Measurements from ENCODE around the gene LGALS13.

Gene LGALS13

DNA sequence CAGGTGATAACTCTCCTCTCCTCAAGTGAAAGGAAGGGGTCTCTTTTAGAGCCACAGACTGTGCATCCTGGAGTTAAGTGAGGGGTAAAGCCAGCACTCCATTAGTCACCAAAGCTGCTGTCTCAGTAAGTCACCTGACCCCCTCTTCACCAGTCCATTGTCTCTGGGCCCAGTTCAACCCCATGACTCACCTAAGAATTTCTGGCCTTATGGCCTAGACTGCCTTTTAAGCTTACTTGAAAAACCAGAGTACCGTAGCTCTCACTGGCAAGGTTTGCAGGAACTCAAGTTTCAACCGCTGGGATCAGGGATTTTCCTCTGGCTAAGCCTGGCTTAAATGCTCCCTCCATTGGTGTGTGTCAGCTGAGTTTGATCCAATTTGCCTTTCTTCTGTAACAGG, 38.9 kb upstream of the LGALS13 start:
- no peak overlapping the region for H3K4me3 ChIP-seq (ENCODE audit: low read depth, low read length)
- TF ChIP-seq CTCF (IDR thresholded peaks at IDR 0.05; ENCODE audit: low read depth, low read length), result no peak

DNA sequence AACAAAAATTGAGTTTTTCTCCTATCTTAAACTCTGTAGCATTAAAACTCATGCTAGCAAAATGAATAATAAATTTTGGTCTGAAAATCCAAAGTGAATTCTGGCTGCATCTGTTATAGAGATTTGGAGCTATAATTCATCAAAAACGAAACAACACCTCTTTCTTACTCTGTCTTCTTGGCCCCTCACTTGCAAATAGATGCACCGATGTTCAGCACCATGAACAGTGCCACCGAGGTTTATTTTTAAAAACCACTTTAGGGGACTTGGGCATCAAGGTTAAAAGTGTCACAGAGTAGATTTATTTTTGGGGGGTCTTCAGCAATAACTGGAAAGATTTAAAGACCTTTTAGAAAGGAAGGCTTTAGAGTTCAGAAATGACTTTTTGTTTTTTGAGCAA, 36.3 kb upstream of the LGALS13 start:
- H3K4me3 ChIP-seq (ENCODE audit: low read depth, low read length), result no peak overlapping the region
- no peak for TF ChIP-seq CTCF (IDR thresholded peaks at IDR 0.05; ENCODE audit: low read depth, low read length)

DNA sequence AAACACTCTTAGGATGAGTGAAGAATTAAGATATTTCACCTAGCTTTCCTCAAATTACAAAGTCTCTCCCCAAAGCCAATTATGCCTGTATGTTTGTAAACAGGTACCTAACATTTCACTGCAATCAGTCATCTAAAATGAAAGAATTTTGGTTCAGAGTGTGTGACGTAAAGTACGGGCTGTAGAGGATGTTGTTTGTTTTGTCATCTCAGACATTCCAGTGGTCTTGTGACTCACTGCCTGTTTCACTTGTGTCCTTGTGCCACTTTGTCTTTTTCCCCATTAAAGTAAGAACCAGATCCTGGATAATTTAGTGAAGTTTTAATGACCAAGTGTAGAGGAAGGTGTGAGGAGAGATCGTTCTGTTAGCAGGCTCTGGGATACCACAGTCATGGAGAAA, 33.7 kb upstream of the LGALS13 start:
- H3K4me3 ChIP-seq (ENCODE audit: low read depth, low read length), result no peak overlapping the region
- TF ChIP-seq CTCF (IDR thresholded peaks at IDR 0.05; ENCODE audit: low read depth, low read length), result no peak

- no peak overlapping the region for H3K4me3 ChIP-seq (ENCODE audit: low read depth, low read length)
- no peak for TF ChIP-seq CTCF (IDR thresholded peaks at IDR 0.05; ENCODE audit: low read depth, low read length)
These were observed 19.9 kb upstream of the LGALS13 start for GRCh38 chr19:39582442-39582841.

DNA sequence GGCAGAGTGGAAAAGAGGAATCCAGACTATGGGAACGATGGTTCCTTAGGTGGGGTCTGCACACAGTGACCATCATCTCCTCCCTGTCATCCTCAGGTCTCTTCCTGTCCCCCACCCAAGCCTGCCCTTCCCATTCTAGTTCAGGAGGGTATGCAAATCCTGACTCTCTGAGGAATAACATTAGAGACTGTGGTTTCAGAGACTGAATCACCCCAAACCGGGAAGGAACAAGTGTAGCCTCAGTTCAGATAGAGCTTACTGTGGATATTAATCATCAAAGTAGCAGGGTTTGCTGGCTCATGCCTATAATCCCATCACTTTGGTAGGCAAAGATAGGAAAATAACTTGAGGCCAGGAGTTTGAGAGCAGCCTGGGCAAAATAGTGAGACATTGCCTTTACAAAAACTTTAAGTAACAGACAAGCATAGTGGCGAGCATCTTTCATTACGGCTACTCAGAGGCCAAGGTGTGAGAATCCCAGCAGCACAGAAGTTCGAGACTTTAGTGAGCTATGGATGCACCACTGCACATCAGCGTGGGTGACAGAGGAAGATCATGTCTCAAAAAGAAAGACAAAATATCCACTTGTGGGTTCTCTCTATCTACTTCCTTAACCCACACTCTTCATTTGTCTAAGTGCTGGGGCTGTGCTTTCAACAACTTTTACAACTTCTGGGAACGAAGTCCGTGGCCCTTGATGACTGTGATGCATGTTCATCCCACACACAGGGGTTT, 19.3 kb upstream of the LGALS13 start:
- H3K4me3 ChIP-seq (ENCODE audit: low read depth, low read length), result no peak overlapping the region
- TF ChIP-seq CTCF (IDR thresholded peaks at IDR 0.05; ENCODE audit: low read depth, low read length), result no peak

GRCh38 chr19:39587496-39587895, 14.8 kb upstream of the LGALS13 start:
- no peak for TF ChIP-seq CTCF (IDR thresholded peaks at IDR 0.05; ENCODE audit: low read depth, low read length)

DNA sequence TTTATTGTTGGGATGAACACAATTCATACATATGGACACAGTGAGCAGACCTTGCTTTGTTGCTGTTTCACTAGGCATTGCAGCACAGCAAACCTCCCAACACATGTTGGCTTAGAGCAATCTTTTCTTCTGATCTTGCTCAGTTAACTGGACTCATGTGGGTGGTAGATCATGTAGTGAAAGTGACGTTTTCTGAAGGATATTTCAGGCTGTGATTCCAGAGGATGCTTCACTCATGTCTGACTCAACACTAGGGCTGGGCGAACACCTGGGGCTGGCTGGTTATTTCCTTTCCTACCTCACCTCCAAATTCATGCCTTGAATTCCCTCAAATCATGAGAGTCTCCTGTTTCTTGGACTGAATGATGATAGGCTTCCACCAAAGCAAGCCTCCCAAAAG, 14.3 kb upstream of the LGALS13 start:
- H3K4me3 ChIP-seq (ENCODE audit: low read depth, low read length), result no peak overlapping the region
- TF ChIP-seq CTCF (IDR thresholded peaks at IDR 0.05; ENCODE audit: low read depth, low read length), result no peak

More at GRCh38 chr19:39587496-39587895, 14.8 kb upstream of the LGALS13 start:
- H3K4me3 ChIP-seq (ENCODE audit: low read depth, low read length), result no peak overlapping the region

Data from WI38 (cell line).